ENCODE data around the gene KLHL24.

- TF ChIP-seq CTCF (conservative IDR thresholded peaks at IDR 0.05) (no peak), ZFX (IDR thresholded peaks at IDR 0.05) (no peak)
Measured at GRCh38 chr3:183638101-183638852, 2.9 kb downstream of the KLHL24 start.
